PFSK-1 (cell line): ENCODE measurements around the gene PVR.

Experiments used
- FOXP2 ChIP-seq: optimal IDR thresholded peaks from 2 replicates; pipeline ENCODE3; 2011; ENCODE audit warnings: borderline replicate concordance, control low read depth, inconsistent platforms; ENCODE audit not compliant: insufficient read depth; ENCODE audit errors: extremely low read length, extremely low read depth
- POLR2AphosphoS5 ChIP-seq: IDR thresholded peaks from 2 replicates; pipeline ENCODE4 v1.6.1; 2012; ENCODE audit warnings: low read depth, mild to moderate bottlenecking, control low read depth, low read length, moderate library complexity
- REST ChIP-seq, 2 experiments: IDR thresholded peaks; 2 replicates each; pipeline versions ENCODE4 v1.6.1 to v1.8.0; 2011 to 2012; ENCODE audit warnings: low read depth in 2 of 2, low read length in 2 of 2, control low read depth in 1 of 2, inconsistent platforms in 1 of 2, mild to moderate bottlenecking in 1 of 2, moderate library complexity in 1 of 2; ENCODE audit not compliant: insufficient read depth in 1 of 2
- SIN3A ChIP-seq: IDR thresholded peaks from 2 replicates; pipeline ENCODE4 v1.6.1; 2012; ENCODE audit warnings: mild to moderate bottlenecking, low read length, moderate library complexity, borderline replicate concordance; ENCODE audit not compliant: insufficient read depth
- TAF1 ChIP-seq: IDR thresholded peaks from 2 replicates; pipeline ENCODE4 v1.6.1; 2012; ENCODE audit warnings: low read length, control low read depth, borderline replicate concordance; ENCODE audit not compliant: insufficient read depth

The PVR gene

DNA sequence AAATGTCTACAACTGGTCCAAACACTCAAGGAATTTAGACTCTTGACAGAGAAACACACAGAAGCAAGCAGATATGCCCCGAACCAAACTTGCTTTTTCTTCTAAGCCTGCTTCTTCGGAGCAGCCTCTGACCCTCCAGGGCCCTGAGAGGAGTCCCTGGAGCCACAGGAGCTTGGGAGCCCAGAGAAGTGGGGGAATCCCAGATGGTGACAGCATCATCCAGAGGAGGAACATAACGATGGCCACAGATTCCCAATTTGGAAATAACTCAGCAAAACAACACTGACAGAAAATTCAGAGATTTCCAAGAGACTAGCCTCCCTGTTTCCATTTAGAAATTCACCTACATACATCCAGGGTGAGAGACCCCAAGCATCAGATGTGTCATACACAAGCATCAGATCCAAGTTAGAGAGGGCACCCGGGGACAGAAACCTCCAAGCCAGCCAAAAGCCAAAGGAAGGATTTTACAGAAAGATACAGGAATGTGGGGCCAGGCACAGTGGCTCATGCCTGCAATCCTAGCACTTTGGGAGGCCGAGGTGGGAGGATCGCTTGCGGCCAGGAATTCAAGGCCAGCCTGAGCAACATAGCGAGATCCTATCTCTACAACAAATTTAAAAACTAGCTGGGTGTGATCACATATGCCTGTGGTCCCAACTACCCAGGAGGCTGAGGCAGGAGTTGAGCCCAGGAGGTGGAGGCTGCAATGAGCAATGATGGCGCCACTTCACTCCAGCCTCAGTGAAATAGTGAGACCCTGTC, 2.0 kb upstream of the PVR start:
- TF ChIP-seq FOXP2 (no peak), SIN3A (no peak), POLR2AphosphoS5 (no peak), REST (IDR thresholded peaks at IDR 0.05; ENCODE audit: insufficient read depth in 1 of 2, low read depth in 2 of 2, low read length in 2 of 2) (no peak), TAF1 (no peak)

DNA sequence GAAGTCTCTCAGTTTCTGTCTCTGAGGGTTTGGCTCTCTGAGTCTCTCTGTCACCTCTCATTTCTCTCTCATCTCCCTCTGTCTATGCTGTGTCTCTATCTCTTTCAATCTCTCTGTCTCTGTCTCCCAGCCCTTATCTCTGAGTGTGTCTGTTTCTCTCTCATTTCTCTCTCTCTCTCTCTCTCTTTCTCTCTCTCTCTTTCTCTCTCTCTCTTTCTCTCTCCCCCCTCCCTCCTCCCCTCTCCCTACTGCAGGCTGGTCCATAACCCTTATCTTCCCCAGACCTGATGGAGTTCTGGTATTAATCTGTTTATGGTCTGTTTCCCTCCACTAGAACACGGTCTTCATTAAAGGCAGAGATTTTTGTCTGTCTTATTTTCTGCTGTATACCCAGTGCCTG, 1.3 kb upstream of the PVR start:
- no peak for TF ChIP-seq SIN3A
- no peak for TF ChIP-seq POLR2AphosphoS5
- TF ChIP-seq FOXP2 = no peak
- no peak for TF ChIP-seq REST (IDR thresholded peaks at IDR 0.05; ENCODE audit: insufficient read depth in 1 of 2, low read depth in 2 of 2, low read length in 2 of 2)
- no peak for TF ChIP-seq TAF1

- TF ChIP-seq REST (IDR thresholded peaks at IDR 0.05; ENCODE audit: insufficient read depth in 1 of 2, low read depth in 2 of 2, low read length in 2 of 2) (no peak), FOXP2 (no peak), POLR2AphosphoS5 (no peak), TAF1 (no peak), SIN3A (no peak)
Observed at GRCh38 chr19:44644402-44645016, 799 bp downstream of the PVR start.

DNA sequence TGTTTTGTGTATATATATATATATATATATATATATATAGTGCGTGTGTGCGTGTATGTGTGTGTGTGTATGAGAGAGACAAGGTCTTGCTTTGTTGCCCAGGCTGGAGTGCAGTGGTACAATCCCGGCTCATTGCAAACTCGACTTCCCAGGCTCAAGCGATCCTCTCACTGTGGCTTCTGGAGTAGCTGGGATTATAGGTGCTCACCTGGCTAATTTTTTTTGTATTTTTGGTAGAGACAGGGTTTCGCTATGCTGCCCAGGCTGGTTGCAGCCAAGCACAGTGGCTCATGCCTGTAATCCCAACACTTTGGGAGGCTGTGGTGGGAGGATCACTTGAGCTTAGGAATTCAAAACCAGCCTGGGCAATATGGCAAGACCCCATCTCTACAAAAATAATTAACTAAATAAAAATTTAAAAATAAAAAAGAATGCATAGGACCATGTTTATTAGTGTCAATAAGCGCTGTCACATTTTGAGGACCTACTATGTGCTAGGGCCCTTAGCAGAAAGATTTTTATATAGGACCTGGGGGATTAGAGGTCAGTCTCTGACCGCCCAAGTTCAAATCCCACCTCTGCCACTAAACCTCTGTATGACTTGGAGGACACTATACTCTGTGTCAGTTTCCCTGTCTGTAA, 1.8 kb downstream of the PVR start:
- TF ChIP-seq REST (IDR thresholded peaks at IDR 0.05; ENCODE audit: insufficient read depth in 1 of 2, low read depth in 2 of 2, low read length in 2 of 2) = no peak
- no peak for TF ChIP-seq SIN3A
- TF ChIP-seq FOXP2 = no peak
- TF ChIP-seq POLR2AphosphoS5 = no peak
- no peak for TF ChIP-seq TAF1
